Measurements from ENCODE around the gene ITGB5. TPM values are rescaled to one million over a fixed set of nuclear protein-coding genes. Genes with fewer than 3 reads are reported as not detected.

The ITGB5 gene
- total and polyA plus RNA-seq, 2 donors (not counting 1 experiment from before 2014, with no cell fraction given): 0.15 to 0.54 TPM

- Histone ChIP-seq H4K20me1 (ENCODE audit: control insufficient read depth, insufficient read depth, low read length, poor library complexity, severe bottlenecking) (no peaks in the 10 kb centered on the region), H3K27ac (ENCODE audit: low read length in 2 of 2) (no peak overlapping the region), H3K36me3 (replicated peaks in 1 of 2; ENCODE audit: control extremely low read depth in 1 of 2, control insufficient read depth in 1 of 2, extremely low read depth in 1 of 2, insufficient read depth in 2 of 2, low read length in 1 of 2) (no peaks in the 10 kb centered on the region), H2AFZ (ENCODE audit: insufficient read depth, low read depth, low read length, poor library complexity, severe bottlenecking) (no peak overlapping the region), H3K9me3 (ENCODE audit: control extremely low read depth in 1 of 3, control insufficient read depth in 2 of 3, insufficient read depth in 1 of 3, low read length in 2 of 3) (no peaks in the 10 kb centered on the region), H3K79me2 (ENCODE audit: control insufficient read depth, insufficient read depth, low read length) (no peaks in the 10 kb centered on the region), H3K4me3 (ENCODE audit: control extremely low read depth in 1 of 5, extremely low read depth in 1 of 5, insufficient read depth in 1 of 5, low read depth in 2 of 5, low read length in 4 of 5) (no peak overlapping the region), H3K4me1 (ENCODE audit: control insufficient read depth in 2 of 2, insufficient read depth in 2 of 2, low read length in 2 of 2) (no peaks in the 10 kb centered on the region), H3K4me2 (replicated peaks; ENCODE audit: low read depth, low read length, poor library complexity, severe bottlenecking) (no peak overlapping the region), H3K27me3 (replicated peaks in 1 of 4; ENCODE audit: control extremely low read depth in 1 of 4, control insufficient read depth in 3 of 4, insufficient read depth in 4 of 4, low read length in 3 of 4) (peaks cover 0 to 5% (median 0%) of the 10 kb centered on the region in 4 experiments), H3K9ac (ENCODE audit: low read length) (no peak overlapping the region)
- no peak for ATAC-seq (ENCODE audit: low read depth)
- Mint-ChIP-seq H3K4me3 (no peak overlapping the region), H3K4me1 (no peaks in the 10 kb centered on the region), H3K27me3 (peaks cover 34% of the 10 kb centered on the region), H3K27ac (no peak overlapping the region), H3K9me3 (ENCODE audit: insufficient read depth) (no peaks in the 10 kb centered on the region)
- CTCF ChIA-PET: no interaction called here
- no peak for DNase-seq
- 83% methylated on average over 3 of the region's 6 CpGs for WGBS (ENCODE audit: insufficient coverage)
- intact Hi-C loops (cut with micrococcal nuclease): no loop called here
- TF ChIP-seq EZH2 (IDR thresholded peaks at IDR 0.05; ENCODE audit: borderline replicate concordance, insufficient read depth, low read depth, low read length, poor library complexity, severe bottlenecking) (no peak), CTCF (IDR thresholded peaks at IDR 0.05) (no peak)
- POLR2A ChIA-PET: no interaction called here
These were observed 37.0 kb downstream of the ITGB5 start for GRCh38 chr3:124850212-124850611.

GRCh38 chr3:124848300-124848699 is 38.9 kb downstream of the ITGB5 start:
- H2AFZ ChIP-seq (ENCODE audit: insufficient read depth, low read depth, low read length, poor library complexity, severe bottlenecking): no peak overlapping the region
- H3K4me2 ChIP-seq (replicated peaks; ENCODE audit: low read depth, low read length, poor library complexity, severe bottlenecking): no peak overlapping the region
- no peaks in the 10 kb centered on the region for H3K79me2 ChIP-seq (ENCODE audit: control insufficient read depth, insufficient read depth, low read length)
- no peaks in the 10 kb centered on the region for H3K9me3 ChIP-seq (ENCODE audit: control extremely low read depth in 1 of 3, control insufficient read depth in 2 of 3, insufficient read depth in 1 of 3, low read length in 2 of 3)
- no peak overlapping the region for H3K27ac ChIP-seq (ENCODE audit: low read length in 2 of 2)
- ChIA-PET CTCF (no interaction called here), POLR2A (no interaction called here)
- H4K20me1 ChIP-seq (ENCODE audit: control insufficient read depth, insufficient read depth, low read length, poor library complexity, severe bottlenecking): no peaks in the 10 kb centered on the region
- no peaks in the 10 kb centered on the region for H3K4me1 ChIP-seq (ENCODE audit: control insufficient read depth in 2 of 2, insufficient read depth in 2 of 2, low read length in 2 of 2)
- intact Hi-C loops (cut with micrococcal nuclease): no loop called here
- WGBS (ENCODE audit: insufficient coverage): 90% methylated on average over 8 of the region's 9 CpGs
- H3K27me3 ChIP-seq (replicated peaks in 1 of 4; ENCODE audit: control extremely low read depth in 1 of 4, control insufficient read depth in 3 of 4, insufficient read depth in 4 of 4, low read length in 3 of 4): peaks cover 0 to 4% (median 0%) of the 10 kb centered on the region in 4 experiments
- TF ChIP-seq CTCF (IDR thresholded peaks at IDR 0.05): no peak
- no peak for TF ChIP-seq EZH2 (IDR thresholded peaks at IDR 0.05; ENCODE audit: borderline replicate concordance, insufficient read depth, low read depth, low read length, poor library complexity, severe bottlenecking)
- DNase-seq (no peak), ATAC-seq (ENCODE audit: low read depth) (no peak)
- Mint-ChIP-seq H3K4me3 (no peak overlapping the region), H3K27ac (no peak overlapping the region), H3K27me3 (peaks cover 24% of the 10 kb centered on the region), H3K9me3 (ENCODE audit: insufficient read depth) (no peaks in the 10 kb centered on the region), H3K4me1 (no peaks in the 10 kb centered on the region)
- H3K9ac ChIP-seq (ENCODE audit: low read length): no peak overlapping the region
- no peak overlapping the region for H3K4me3 ChIP-seq (ENCODE audit: control extremely low read depth in 1 of 5, extremely low read depth in 1 of 5, insufficient read depth in 1 of 5, low read depth in 2 of 5, low read length in 4 of 5)
- no peaks in the 10 kb centered on the region for H3K36me3 ChIP-seq (replicated peaks in 1 of 2; ENCODE audit: control extremely low read depth in 1 of 2, control insufficient read depth in 1 of 2, extremely low read depth in 1 of 2, insufficient read depth in 2 of 2, low read length in 1 of 2)
